HepG2 (cell line): ENCODE data around the gene SNX9. TPM values are rescaled to one million over a fixed set of nuclear protein-coding genes. Genes with fewer than 3 reads are reported as not detected.

Source experiments
- ARID5B ChIP-seq: IDR thresholded peaks from 2 replicates; pipeline ENCODE4 v1.4.0; 2020; ENCODE audit warnings: mild to moderate bottlenecking, missing genetic modification reagents
- CHCHD3 ChIP-seq: sonication (generic); formaldehyde crosslinking; IDR thresholded peaks from 2 replicates; pipeline ENCODE4 v1.8.0; 2022; ENCODE audit warnings: mild to moderate bottlenecking, missing genetic modification reagents, moderate library complexity
- DMTF1 ChIP-seq: sonication (generic); formaldehyde crosslinking; IDR thresholded peaks from 2 replicates; pipeline ENCODE4 v1.4.0; 2020; ENCODE audit warnings: mild to moderate bottlenecking, missing genetic modification reagents
- MBNL3 ChIP-seq: fragments of 250-450 bp; sonication (Bioruptor Pico); conservative IDR thresholded peaks from 2 replicates; pipeline ENCODE4 v1.8.0; 2022; ENCODE audit warnings: mild to moderate bottlenecking, inconsistent platforms
- PAWR ChIP-seq: sonication (generic); formaldehyde crosslinking; IDR thresholded peaks from 2 replicates; pipeline ENCODE4 v1.4.0; 2020; ENCODE audit warnings: missing genetic modification reagents, mild to moderate bottlenecking, borderline replicate concordance
- PRDM4 ChIP-seq: sonication (generic); formaldehyde crosslinking; IDR thresholded peaks from 2 replicates; pipeline ENCODE4 v1.9.0; 2021; ENCODE audit warnings: missing genetic modification reagents, borderline replicate concordance
- TIGD3 ChIP-seq: sonication (generic); formaldehyde crosslinking; IDR thresholded peaks from 2 replicates; pipeline ENCODE4 v1.5.1; 2020; ENCODE audit warnings: mild to moderate bottlenecking, missing genetic modification reagents, borderline replicate concordance
- ZBTB2 ChIP-seq: sonication (generic); formaldehyde crosslinking; IDR thresholded peaks from 2 replicates; pipeline ENCODE4 v1.8.0; 2022; ENCODE audit warnings: low read depth, missing genetic modification reagents
- ZNF180 ChIP-seq: sonication (generic); formaldehyde crosslinking; IDR thresholded peaks from 2 replicates; pipeline ENCODE4 v1.4.0; 2020; ENCODE audit warnings: low read depth, missing genetic modification reagents, borderline replicate concordance
- ZNF280D ChIP-seq: sonication (generic); formaldehyde crosslinking; IDR thresholded peaks from 2 replicates; pipeline ENCODE4 v1.5.1; 2020; ENCODE audit warnings: mild to moderate bottlenecking, missing genetic modification reagents
- polyA plus RNA-seq, 8 experiments: library from polyadenylated mRNA; depleted of rRNA in 3 of 8; stranded (reverse) in 7 of 8; unstranded in 1 of 8; fragments of >200 nt; fragmentation: Illumina TruSeq in 4 of 8; extraction: Trizol in 4 of 8; gene quantifications; 2 replicates each; pipeline versions ENCODE4 v1.2.1 to v1.2.3, GENCODE V29; 2011 to 2016; ENCODE audit warnings: low read depth in 4 of 8, missing spikeins in 1 of 8, mixed read lengths in 1 of 8; ENCODE audit not compliant: insufficient read depth in 1 of 8
- total RNA-seq, 5 experiments: library from RNA; depleted of rRNA; stranded (reverse); fragments of >200 nt; fragmentation: Illumina TruSeq; extraction: Trizol; gene quantifications; 2 replicates each; pipeline ENCODE4 v1.2.3, GENCODE V29; 2016; ENCODE audit warnings: low read depth in 1 of 5

The SNX9 gene
- total and polyA plus RNA-seq, 2 of the 13 experiments (the other 11 are each of a cell fraction or from before 2014, with no cell fraction given), result 21.9 to 36.0 TPM

GRCh38 chr6:157773248-157773773, 49.7 kb upstream of the SNX9 start (continued):
- TF ChIP-seq ARID5B (CRISPR knock-in tag), result peak; percentile 73
- no peak for TF ChIP-seq PAWR (CRISPR knock-in tag)
- TF ChIP-seq CHCHD3 (CRISPR knock-in tag), result no peak
- TF ChIP-seq ZBTB2, result no peak
- TF ChIP-seq TIGD3, result no peak
- TF ChIP-seq MBNL3 (CRISPR knock-in tag), result no peak
- TF ChIP-seq PRDM4 (CRISPR knock-in tag), result no peak
- TF ChIP-seq ZNF180 (CRISPR knock-in tag), result no peak
- TF ChIP-seq ZNF280D (CRISPR knock-in tag), result no peak
- TF ChIP-seq DMTF1 (CRISPR knock-in tag), result no peak
